ENCODE measurements around the gene RERE. TPM values are rescaled to one million over a fixed set of nuclear protein-coding genes. Genes with fewer than 3 reads are reported as not detected.

Gene RERE
- polyA plus RNA-seq, 1 experiment = 14.3 TPM

- ChIA-PET POLR2A (no interaction called here), CTCF (interaction anchor here (0.6 to 4.0 kb wide), 6 partner anchors 7 to 282 kb away, joined by 3 to 30 read pairs (median 6); no protein-coding TSS in a partner anchor)
- TF ChIP-seq CTCF (IDR thresholded peaks at IDR 0.05; ENCODE audit: low read depth, low read length) = no peak
- Histone ChIP-seq H3K27ac (ENCODE audit: low read depth, low read length) (no peak overlapping the region), H3K27me3 (ENCODE audit: control insufficient read depth, insufficient read depth, low read length) (no peaks in the 10 kb centered on the region), H3K4me3 (ENCODE audit: low read depth, low read length) (no peak overlapping the region), H3K9me3 (ENCODE audit: control insufficient read depth, insufficient read depth, low read length) (no peaks in the 10 kb centered on the region)
- DNase-seq (ENCODE audit: low read depth, low spot score) = no peak
Observed at GRCh38 chr1:8568837-8569236, 248.6 kb downstream of the RERE start.

- CTCF ChIA-PET = interaction anchor here (1.0 to 1.7 kb wide), 2 partner anchors 15 to 282 kb away, joined by 3 read pairs; no protein-coding TSS in a partner anchor
Observed at GRCh38 chr1:8567146-8567545, 250.3 kb downstream of the RERE start.

GRCh38 chr1:8565802-8566201 is 251.6 kb downstream of the RERE start:
- Histone ChIP-seq H3K4me3 (ENCODE audit: low read depth, low read length) (no peak overlapping the region), H3K27me3 (ENCODE audit: control insufficient read depth, insufficient read depth, low read length) (no peaks in the 10 kb centered on the region), H3K9me3 (ENCODE audit: control insufficient read depth, insufficient read depth, low read length) (no peaks in the 10 kb centered on the region), H3K27ac (ENCODE audit: low read depth, low read length) (no peak overlapping the region)
- DNase-seq (ENCODE audit: low read depth, low spot score) = no peak
- no peak for TF ChIP-seq CTCF (IDR thresholded peaks at IDR 0.05; ENCODE audit: low read depth, low read length)
- CTCF ChIA-PET = interaction anchor here (0.6 to 0.9 kb wide), 2 partner anchors 153 to 317 kb away, joined by 3 to 6 read pairs; no protein-coding TSS in a partner anchor
- POLR2A ChIA-PET = no interaction called here

More at GRCh38 chr1:8567146-8567545, 250.3 kb downstream of the RERE start:
- H3K9me3 ChIP-seq (ENCODE audit: control insufficient read depth, insufficient read depth, low read length) = no peaks in the 10 kb centered on the region
- peak; percentile 45 for DNase-seq (ENCODE audit: low read depth, low spot score)
- no peak for TF ChIP-seq CTCF (IDR thresholded peaks at IDR 0.05; ENCODE audit: low read depth, low read length)
- H3K27ac ChIP-seq (ENCODE audit: low read depth, low read length) = peak overlapping the region; percentile 47
- H3K4me3 ChIP-seq (ENCODE audit: low read depth, low read length) = no peak overlapping the region
- POLR2A ChIA-PET = interaction anchor here (0.7 kb wide), 1 partner anchor 251 kb away, joined by 3 read pairs; the partner anchor contains the start of gene RERE
- H3K27me3 ChIP-seq (ENCODE audit: control insufficient read depth, insufficient read depth, low read length) = no peaks in the 10 kb centered on the region

- no peak for TF ChIP-seq CTCF (IDR thresholded peaks at IDR 0.05; ENCODE audit: low read depth, low read length)
- H3K4me3 ChIP-seq (ENCODE audit: low read depth, low read length) = no peak overlapping the region
- no peaks in the 10 kb centered on the region for H3K9me3 ChIP-seq (ENCODE audit: control insufficient read depth, insufficient read depth, low read length)
- ChIA-PET POLR2A (interaction anchor here (1.0 kb wide), 1 partner anchor 177 kb away, joined by 3 read pairs; no protein-coding TSS in a partner anchor), CTCF (interaction anchor here (0.9 to 5.0 kb wide), 4 partner anchors 108 to 285 kb away, joined by 5 to 73 read pairs (median 28); no protein-coding TSS in a partner anchor)
- no peak for DNase-seq (ENCODE audit: low read depth, low spot score)
- H3K27ac ChIP-seq (ENCODE audit: low read depth, low read length) = no peak overlapping the region
- no peaks in the 10 kb centered on the region for H3K27me3 ChIP-seq (ENCODE audit: control insufficient read depth, insufficient read depth, low read length)
Observed at GRCh38 chr1:8563944-8564537, 253.4 kb downstream of the RERE start.

Measured in AG04450 (cell line).